ENCODE data around the gene NRXN2.

NRXN2 gene

DNA sequence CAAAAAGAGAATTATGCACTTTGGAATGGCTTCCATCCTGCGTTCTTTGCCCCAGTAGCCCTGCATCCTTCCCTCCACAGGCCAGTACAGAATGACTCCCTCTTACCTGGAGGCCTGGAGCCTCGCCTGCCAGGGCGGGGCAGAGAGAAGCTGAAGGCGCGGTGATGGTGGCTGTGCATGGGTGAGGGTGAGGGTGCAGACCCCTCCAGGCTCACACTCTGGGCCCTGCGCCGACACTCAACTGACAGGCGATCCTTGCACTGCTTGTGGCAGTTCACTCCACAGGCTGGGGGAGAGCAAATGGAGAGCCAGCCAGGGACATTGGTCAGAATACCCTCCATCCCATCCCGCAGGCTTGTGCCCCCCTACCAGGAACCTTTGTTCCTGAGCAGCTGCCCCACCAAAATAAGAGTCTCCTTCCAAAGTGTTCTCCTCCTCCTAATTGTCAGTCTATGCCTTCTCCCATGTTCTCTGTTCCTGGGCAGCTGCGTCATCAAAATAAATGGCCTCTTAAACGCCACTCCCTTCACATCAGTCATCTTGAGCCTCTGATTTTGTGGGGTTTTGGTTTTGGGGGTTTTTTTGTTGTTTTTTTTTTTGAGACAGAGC is 5.9 kb upstream of the NRXN2 start:
- H3K27me3 ChIP-seq (replicated peaks in 2 of 5; ENCODE audit: control insufficient read depth in 4 of 5, insufficient read depth in 5 of 5, low read length in 4 of 5), result no peaks in the 10 kb centered on the region
- no peak overlapping the region for H3K27ac ChIP-seq (ENCODE audit: insufficient read depth in 1 of 2, low read depth in 1 of 2, low read length in 2 of 2, poor library complexity in 1 of 2, severe bottlenecking in 2 of 2)
- CTCF ChIA-PET, result interaction anchor here (1.0 kb wide), 1 partner anchor 40 kb away, joined by 3 read pairs; no protein-coding TSS in a partner anchor
- 98% methylated on average over 8 of the region's 11 CpGs for WGBS (ENCODE audit: insufficient coverage)
- H3K4me3 ChIP-seq (ENCODE audit: control insufficient read depth in 1 of 7, extremely low read depth in 1 of 7, insufficient read depth in 4 of 7, low read depth in 2 of 7, low read length in 6 of 7), result no peak overlapping the region
- peaks cover 7 to 57% (median 43%) of the 10 kb centered on the region in 4 experiments for H3K36me3 ChIP-seq (ENCODE audit: control insufficient read depth in 4 of 4, insufficient read depth in 4 of 4, low read length in 3 of 4)
- DNase-seq, result no peak
- no peaks in the 10 kb centered on the region for H3K9me3 ChIP-seq (ENCODE audit: control extremely low read depth in 1 of 5, control insufficient read depth in 4 of 5, insufficient read depth in 2 of 5, low read depth in 1 of 5, low read length in 4 of 5)
- peaks cover 0 to 17% (median 10%) of the 10 kb centered on the region in 4 experiments for H3K4me1 ChIP-seq (ENCODE audit: control extremely low read depth in 1 of 4, control insufficient read depth in 4 of 4, insufficient read depth in 4 of 4, low read length in 3 of 4)
- POLR2A ChIA-PET, result no interaction called here

DNA sequence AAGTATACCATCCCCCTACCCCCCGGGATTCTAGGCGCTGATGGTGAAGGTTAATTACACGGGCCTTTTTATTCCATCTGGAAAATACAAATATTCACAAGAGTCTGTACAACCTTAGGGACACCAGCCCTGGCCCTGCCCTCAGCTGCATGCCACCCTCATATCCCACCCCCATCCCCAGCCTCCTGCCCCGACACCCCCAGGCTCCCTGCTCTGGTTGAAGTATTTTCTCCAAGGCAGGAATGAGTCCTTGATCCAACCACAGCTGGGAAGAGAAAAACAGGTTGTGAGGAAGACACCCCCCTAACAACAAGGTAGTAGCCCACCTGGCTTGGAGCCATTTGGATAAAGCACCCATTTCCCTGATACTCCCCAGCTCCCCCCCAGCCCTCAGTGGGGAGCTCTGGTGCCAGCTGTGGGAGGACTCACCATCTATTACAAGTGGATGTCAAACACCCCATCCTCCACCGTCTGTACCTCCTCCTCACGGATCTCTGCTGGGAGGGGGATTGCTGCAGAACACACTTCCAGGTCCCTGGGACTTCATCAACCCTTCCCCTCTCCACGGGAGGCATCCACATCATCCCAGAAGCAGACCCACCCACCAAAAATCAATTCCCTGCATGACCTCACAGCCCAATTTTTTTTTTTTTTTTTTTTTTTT is 4.0 kb upstream of the NRXN2 start:
- no peak for DNase-seq
- Histone ChIP-seq H3K27ac (ENCODE audit: insufficient read depth in 1 of 2, low read depth in 1 of 2, low read length in 2 of 2, poor library complexity in 1 of 2, severe bottlenecking in 2 of 2) (no peak overlapping the region), H3K9me3 (ENCODE audit: control extremely low read depth in 1 of 5, control insufficient read depth in 4 of 5, insufficient read depth in 2 of 5, low read depth in 1 of 5, low read length in 4 of 5) (no peaks in the 10 kb centered on the region), H3K27me3 (replicated peaks in 2 of 5; ENCODE audit: control insufficient read depth in 4 of 5, insufficient read depth in 5 of 5, low read length in 4 of 5) (peaks cover 0 to 7% (median 4%) of the 10 kb centered on the region in 5 experiments), H3K4me1 (ENCODE audit: control extremely low read depth in 1 of 4, control insufficient read depth in 4 of 4, insufficient read depth in 4 of 4, low read length in 3 of 4) (peaks cover 0 to 27% (median 17%) of the 10 kb centered on the region in 4 experiments), H3K36me3 (ENCODE audit: control insufficient read depth in 4 of 4, insufficient read depth in 4 of 4, low read length in 3 of 4) (peaks cover 7 to 46% (median 36%) of the 10 kb centered on the region in 4 experiments), H3K4me3 (ENCODE audit: control insufficient read depth in 1 of 7, extremely low read depth in 1 of 7, insufficient read depth in 4 of 7, low read depth in 2 of 7, low read length in 6 of 7) (no peak overlapping the region)
- 89% methylated on average over 6 of the region's 7 CpGs for WGBS (ENCODE audit: insufficient coverage)
- ChIA-PET POLR2A (no interaction called here), CTCF (interaction anchor here (0.9 to 2.1 kb wide), 6 partner anchors 9 to 74 kb away, joined by 3 to 10 read pairs (median 4); no protein-coding TSS in a partner anchor)

DNA sequence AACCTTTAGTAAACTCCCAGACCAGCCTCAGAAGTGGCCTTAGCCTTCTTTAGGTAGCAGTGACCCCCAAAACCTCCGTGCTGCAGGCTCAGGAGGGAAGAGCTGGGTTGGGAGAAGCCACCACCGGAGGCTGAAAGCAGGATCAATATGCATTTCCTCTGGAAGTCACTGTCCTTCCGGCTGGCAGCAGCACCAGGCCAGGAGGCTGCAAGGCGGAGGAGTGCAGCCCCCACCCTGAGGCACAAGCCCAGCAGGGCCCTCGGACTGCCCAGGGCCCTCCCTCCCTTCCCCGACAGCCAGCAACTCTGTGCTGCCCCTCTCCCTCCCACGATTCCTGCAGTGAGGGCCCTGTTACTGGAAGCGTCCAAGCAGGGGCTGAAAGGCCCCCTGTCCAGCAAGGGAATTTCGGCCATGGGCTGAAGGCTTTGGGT is 3.2 kb upstream of the NRXN2 start:
- ChIA-PET CTCF (interaction anchor here (0.9 to 2.9 kb wide), 9 partner anchors 10 to 74 kb away, joined by 3 to 11 read pairs (median 4); no protein-coding TSS in a partner anchor), POLR2A (no interaction called here)
- no peak overlapping the region for H3K4me3 ChIP-seq (ENCODE audit: control insufficient read depth in 1 of 7, extremely low read depth in 1 of 7, insufficient read depth in 4 of 7, low read depth in 2 of 7, low read length in 6 of 7)
- H3K9me3 ChIP-seq (ENCODE audit: control extremely low read depth in 1 of 5, control insufficient read depth in 4 of 5, insufficient read depth in 2 of 5, low read depth in 1 of 5, low read length in 4 of 5), result no peaks in the 10 kb centered on the region
- WGBS (ENCODE audit: insufficient coverage), result 81% methylated on average over 9 of the region's 9 CpGs
- H3K4me1 ChIP-seq (ENCODE audit: control extremely low read depth in 1 of 4, control insufficient read depth in 4 of 4, insufficient read depth in 4 of 4, low read length in 3 of 4), result peaks cover 0 to 27% (median 17%) of the 10 kb centered on the region in 4 experiments
- peaks cover 0 to 15% (median 5%) of the 10 kb centered on the region in 5 experiments for H3K27me3 ChIP-seq (replicated peaks in 2 of 5; ENCODE audit: control insufficient read depth in 4 of 5, insufficient read depth in 5 of 5, low read length in 4 of 5)
- H3K27ac ChIP-seq (ENCODE audit: insufficient read depth in 1 of 2, low read depth in 1 of 2, low read length in 2 of 2, poor library complexity in 1 of 2, severe bottlenecking in 2 of 2), result no peak overlapping the region
- no peak for DNase-seq
- peaks cover 7 to 38% (median 29%) of the 10 kb centered on the region in 4 experiments for H3K36me3 ChIP-seq (ENCODE audit: control insufficient read depth in 4 of 4, insufficient read depth in 4 of 4, low read length in 3 of 4)

DNA sequence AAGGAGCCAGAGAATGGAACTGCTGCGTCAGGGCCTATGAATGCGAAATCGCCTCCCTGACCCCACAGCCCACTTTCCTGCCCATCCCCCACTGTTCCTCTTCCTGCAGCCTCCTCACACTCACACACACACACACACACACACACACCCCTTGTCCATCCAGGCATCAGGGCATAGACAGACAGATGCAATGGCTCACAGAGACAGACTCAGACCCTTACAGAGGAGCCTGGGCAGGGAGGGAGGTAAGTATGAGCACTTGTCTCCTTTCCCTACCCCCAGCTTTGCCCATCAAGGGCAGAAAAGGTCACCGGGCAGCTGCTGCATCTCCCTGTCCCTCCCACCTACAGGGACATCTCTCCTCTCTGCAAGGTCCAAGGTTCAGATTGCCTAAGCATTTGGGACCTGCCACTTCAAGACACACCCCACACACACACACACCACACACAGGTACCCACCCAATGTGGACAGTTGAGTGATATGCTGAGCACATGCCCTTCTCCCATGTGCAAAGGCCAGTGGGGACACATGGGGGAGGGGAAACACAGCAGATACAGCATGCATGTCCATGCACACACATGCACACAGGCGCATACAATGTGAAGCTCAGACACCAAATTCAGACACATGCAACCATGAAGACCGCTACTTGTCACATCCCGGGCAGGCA is 2.0 kb upstream of the NRXN2 start:
- Histone ChIP-seq H3K27ac (ENCODE audit: insufficient read depth in 1 of 2, low read depth in 1 of 2, low read length in 2 of 2, poor library complexity in 1 of 2, severe bottlenecking in 2 of 2) (no peak overlapping the region), H3K4me3 (ENCODE audit: control insufficient read depth in 1 of 7, extremely low read depth in 1 of 7, insufficient read depth in 4 of 7, low read depth in 2 of 7, low read length in 6 of 7) (no peak overlapping the region), H3K36me3 (ENCODE audit: control insufficient read depth in 4 of 4, insufficient read depth in 4 of 4, low read length in 3 of 4) (peaks cover 2 to 28% (median 21%) of the 10 kb centered on the region in 4 experiments), H3K4me1 (ENCODE audit: control extremely low read depth in 1 of 4, control insufficient read depth in 4 of 4, insufficient read depth in 4 of 4, low read length in 3 of 4) (peaks cover 0 to 27% (median 17%) of the 10 kb centered on the region in 4 experiments), H3K27me3 (replicated peaks in 2 of 5; ENCODE audit: control insufficient read depth in 4 of 5, insufficient read depth in 5 of 5, low read length in 4 of 5) (peaks cover 0 to 22% (median 5%) of the 10 kb centered on the region in 5 experiments), H3K9me3 (ENCODE audit: control extremely low read depth in 1 of 5, control insufficient read depth in 4 of 5, insufficient read depth in 2 of 5, low read depth in 1 of 5, low read length in 4 of 5) (no peaks in the 10 kb centered on the region)
- DNase-seq, result no peak
- ChIA-PET CTCF (interaction anchor here (0.6 to 2.9 kb wide), 10 partner anchors 8 to 430 kb away, joined by 3 to 11 read pairs (median 4); no protein-coding TSS in a partner anchor), POLR2A (no interaction called here)
- WGBS (ENCODE audit: insufficient coverage), result 60% methylated on average over 1 of the region's 7 CpGs

DNA sequence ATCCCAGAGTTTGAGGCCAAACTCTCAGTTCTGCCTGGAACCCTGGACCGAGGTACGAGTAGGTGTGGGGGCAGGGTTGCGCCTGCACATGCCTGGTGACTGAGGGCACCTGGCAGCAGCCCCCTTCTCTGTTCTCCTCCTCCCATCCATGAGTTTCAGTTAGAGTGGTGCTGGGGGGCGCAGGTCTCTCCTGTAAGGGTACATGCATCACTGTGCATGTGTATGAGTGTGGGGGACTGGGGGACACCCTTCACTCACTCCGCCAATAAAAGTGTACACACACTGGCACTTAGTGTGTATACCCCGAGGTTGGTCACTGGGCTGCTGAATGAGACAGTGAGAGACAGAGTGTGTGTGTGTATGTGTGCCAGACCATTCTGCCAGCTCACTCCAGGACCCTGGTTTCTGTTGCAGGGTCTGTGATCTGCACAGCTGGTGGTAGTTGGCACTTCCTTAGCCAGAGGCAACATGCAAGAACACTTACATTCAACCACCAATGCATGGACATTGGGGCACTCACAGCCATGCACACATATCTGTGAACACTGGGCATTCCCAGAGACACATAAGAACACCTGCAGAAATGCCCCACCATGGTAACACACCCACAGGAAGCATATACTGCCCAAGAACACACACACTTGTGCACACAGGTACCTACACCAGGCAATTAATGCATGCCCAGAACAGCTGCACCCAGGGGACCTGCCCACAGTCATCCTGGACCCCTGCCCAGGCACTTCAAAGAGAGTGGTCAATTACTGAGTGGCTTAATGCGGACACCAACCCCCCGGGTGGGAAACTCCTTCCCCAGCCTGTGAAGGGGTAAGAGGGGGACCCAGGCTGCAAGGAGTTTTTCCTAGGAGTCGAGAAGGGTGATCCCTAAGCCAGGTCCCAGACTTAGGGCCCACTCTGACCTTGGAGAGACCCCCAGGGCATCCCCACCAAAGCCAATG is 1.2 kb upstream of the NRXN2 start:
- ChIA-PET CTCF (interaction anchor here (0.6 to 2.9 kb wide), 7 partner anchors 9 to 382 kb away, joined by 3 to 11 read pairs (median 4); no protein-coding TSS in a partner anchor), POLR2A (no interaction called here)
- peaks cover 0 to 22% (median 5%) of the 10 kb centered on the region in 5 experiments for H3K27me3 ChIP-seq (replicated peaks in 2 of 5; ENCODE audit: control insufficient read depth in 4 of 5, insufficient read depth in 5 of 5, low read length in 4 of 5)
- H3K27ac ChIP-seq (ENCODE audit: insufficient read depth in 1 of 2, low read depth in 1 of 2, low read length in 2 of 2, poor library complexity in 1 of 2, severe bottlenecking in 2 of 2), result no peak overlapping the region
- peaks cover 0 to 23% (median 17%) of the 10 kb centered on the region in 4 experiments for H3K36me3 ChIP-seq (ENCODE audit: control insufficient read depth in 4 of 4, insufficient read depth in 4 of 4, low read length in 3 of 4)
- peaks cover 0 to 27% (median 16%) of the 10 kb centered on the region in 4 experiments for H3K4me1 ChIP-seq (ENCODE audit: control extremely low read depth in 1 of 4, control insufficient read depth in 4 of 4, insufficient read depth in 4 of 4, low read length in 3 of 4)
- no peaks in the 10 kb centered on the region for H3K9me3 ChIP-seq (ENCODE audit: control extremely low read depth in 1 of 5, control insufficient read depth in 4 of 5, insufficient read depth in 2 of 5, low read depth in 1 of 5, low read length in 4 of 5)
- DNase-seq, result peak in 2 of 3 donors; percentile 31 to 40
- H3K4me3 ChIP-seq (ENCODE audit: control insufficient read depth in 1 of 7, extremely low read depth in 1 of 7, insufficient read depth in 4 of 7, low read depth in 2 of 7, low read length in 6 of 7), result no peak overlapping the region
- WGBS (ENCODE audit: insufficient coverage), result 93% methylated on average over 3 of the region's 9 CpGs
